NK-92 (cell line): ENCODE results near the gene PGAP2.
"Not testable (repeated sequence)": the region's sequence is repeated elsewhere in the genome, so short reads cannot be mapped to it uniquely, and the experiment has no call there.

Source experiments
- DNase-seq: peaks from one replicate; lab custom pipeline; 2025; ENCODE audit not compliant: unreplicated experiment; lab: John Stamatoyannopoulos, UW

PGAP2 gene

DNA sequence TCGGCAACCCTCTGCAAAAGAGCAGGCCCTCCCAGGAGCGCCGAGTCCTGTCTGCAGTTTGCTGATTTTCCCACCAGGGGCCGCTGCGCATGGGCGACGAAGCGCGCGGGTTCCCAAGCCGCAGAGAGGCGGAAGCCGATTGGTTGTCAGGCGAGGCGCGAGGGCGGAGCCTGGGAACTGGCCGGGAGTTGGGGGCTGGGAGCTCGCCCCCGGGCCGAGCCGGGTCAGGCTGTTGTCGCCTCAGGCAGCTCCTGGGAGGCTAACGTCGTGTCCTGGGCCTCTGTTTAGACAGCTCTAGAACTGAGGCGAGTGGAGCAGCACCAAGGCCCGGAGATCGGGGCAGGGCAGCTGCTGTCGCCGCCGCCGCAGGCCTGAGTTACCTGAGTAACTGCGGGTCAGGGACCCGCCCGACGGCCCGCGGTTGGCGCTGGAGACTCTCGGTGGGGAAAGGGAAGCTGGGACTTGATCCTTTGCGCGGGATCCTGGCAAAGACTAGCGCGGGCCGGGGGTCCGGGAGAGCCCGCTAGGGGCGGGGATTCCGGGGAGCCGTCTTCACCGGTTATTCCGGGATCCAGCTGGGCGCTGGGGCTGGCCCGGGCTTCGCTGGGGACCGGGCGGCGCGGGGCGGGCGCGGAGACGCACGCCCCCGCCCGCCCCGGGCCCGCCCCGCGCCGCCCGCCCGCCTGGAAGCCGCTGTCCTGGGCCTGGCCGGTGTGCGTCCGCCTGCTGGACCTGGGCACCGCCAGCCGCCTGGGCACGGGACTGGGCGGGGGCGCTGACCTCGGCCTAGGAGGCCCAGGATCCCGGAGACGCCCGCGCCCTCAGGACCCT is 46.8 kb downstream of the PGAP2 start, which contains the start of gene STIM1:
Gene STIM1 (plus strand): TSS at position 688 of the 831 bp plus-strand sequence. CDS start 607 bp downstream, outside the sequence.
- DNase-seq, result peak; percentile 79

DNA sequence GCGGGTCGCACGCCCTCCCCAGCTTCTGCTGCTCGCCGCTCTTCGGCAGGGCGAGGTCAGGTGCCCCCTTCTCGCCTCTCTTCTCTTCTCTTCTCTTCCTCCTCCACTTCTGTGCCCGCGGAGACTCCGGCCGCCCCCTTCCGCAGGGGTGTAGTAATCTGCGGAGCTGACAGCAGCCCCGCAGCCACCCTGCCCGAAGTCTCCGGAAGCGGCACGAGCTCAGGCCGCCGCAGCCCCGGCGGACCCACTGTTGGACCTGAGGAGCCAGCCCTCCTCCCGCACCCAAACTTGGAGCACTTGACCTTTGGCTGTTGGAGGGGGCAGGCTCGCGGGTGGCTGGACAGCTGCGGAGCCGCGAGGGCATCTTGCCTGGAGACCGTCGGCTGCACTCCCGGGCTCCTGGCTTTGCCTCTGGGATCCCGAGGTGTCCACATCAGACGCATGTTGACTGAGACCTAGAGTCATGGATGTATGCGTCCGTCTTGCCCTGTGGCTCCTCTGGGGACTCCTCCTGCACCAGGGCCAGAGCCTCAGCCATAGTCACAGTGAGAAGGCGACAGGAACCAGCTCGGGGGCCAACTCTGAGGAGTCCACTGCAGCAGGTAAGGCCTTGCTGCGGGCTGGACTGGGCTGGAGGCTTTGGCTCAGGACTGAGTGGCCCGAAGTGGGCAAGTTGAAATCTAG is 47.6 kb downstream of the PGAP2 start:
- DNase-seq, result no peak

DNA sequence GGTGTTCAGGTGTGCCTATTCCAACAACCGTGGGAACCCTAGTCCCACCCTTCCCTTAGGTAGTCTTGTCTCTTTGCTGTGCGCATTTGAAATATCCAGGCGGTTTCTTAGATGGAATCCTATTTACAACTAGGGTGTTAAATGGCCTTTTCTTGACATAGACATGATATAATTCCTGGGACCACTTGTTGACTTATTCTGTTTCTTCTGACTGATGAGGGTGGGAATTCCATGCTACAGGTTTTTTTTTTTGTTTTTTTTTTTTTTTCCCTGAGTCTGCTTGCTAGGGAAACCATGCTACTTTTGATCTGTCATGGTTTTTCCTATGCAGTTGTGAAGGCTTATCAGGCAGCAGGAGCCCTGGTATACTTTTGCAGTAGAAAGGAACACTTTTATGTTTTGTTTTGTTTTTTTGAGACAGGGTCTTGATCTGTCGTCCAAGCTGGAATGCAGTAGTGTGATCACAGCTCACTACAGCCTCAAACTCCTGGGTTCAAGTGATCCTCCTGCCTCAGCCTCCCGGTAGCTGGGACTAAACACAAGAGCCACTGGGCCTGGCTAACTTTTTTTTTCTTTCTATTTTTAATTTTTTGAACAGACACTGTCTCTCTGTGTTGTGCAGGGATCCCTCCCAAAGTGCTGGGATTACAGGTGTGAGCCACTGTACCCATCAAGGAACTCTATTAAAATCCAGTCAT is 48.6 kb downstream of the PGAP2 start:
- no peak for DNase-seq

DNA sequence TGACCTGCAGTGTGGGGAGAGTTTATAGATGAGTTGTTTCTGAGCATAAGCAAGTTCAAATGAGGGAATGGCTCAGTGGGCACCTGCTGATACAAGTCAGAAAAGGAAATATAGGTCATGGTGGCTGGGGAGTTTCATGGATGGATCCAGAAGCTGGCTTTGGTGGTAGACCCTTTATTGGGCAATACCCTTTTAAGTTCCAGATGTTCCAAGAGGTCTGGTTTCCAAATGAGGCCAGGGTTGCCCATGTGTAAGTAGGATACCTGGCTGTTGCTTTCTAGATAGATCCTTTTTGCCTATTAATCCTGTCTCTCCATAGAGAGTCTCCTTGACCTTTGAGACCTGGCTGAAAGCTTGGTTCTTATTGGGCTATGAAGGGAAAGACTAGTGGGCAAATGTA is 49.3 kb downstream of the PGAP2 start:
- no peak for DNase-seq

DNA sequence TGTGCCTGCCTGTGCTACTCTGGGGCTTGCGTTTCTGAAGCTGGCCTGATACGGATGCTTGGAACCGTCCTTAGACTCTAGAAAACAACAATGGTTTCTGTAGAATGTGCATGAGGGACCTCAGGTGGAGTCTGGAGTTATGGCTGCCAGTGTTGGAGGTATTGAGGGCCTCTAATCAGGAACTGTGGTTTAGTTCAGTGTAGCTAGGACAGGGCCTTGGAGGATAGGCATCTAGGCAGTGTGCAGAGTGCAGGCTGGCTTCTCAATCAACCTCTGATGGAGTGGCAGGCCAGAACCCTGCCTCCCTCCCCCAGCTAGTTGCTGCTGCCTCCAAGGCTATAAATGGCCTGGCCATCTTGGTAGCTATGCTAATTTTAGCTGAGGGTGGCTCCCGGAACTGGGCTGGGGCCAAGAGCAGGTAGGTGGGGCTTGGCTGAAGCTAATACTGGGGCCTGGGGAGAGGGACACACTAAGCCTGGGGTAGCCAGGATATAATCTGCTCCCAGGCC is 51.1 kb downstream of the PGAP2 start:
- no peak for DNase-seq

DNA sequence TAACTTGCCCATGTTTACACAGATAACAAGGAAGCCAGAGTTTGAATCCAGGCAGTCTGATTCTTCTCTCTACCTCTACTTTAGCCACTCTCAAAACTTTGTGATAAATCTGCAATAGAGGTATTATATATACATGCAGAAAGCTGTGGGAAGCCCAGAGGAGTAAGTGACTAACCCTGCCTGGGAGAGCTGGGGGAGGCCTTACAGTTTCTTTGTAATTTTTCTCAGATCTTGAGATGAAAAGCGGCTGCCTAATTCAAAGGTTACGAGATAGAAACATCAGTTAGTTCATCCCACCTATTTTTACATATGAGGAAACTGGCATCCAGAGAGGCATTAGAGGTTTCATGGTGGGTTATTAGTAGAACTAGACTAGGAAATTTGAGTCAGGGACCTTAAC is 52.0 kb downstream of the PGAP2 start:
- DNase-seq, result no peak

DNA sequence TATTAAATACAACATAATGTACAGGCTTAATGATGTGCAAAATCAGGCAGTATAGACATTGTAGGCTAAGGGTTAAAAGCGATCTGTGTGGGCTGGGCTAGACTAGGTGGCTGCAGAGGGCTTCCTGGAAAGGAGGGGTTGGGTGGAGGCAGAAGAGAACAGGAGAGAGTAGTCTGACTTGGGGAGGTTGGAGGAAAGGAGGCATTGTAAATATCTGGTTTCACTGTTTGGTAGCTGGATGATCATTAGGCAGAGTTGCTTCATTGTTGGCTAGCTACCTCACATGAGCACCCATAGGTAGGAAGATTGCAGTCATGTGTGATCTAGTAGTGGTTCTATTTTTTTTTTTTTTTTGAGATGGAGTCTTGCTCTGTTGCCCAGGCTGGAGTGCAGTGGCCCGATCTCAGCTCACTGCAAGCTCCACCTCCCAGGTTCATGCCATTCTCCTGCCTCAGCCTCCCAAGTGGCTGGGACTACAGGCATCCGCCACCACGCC is 52.6 kb downstream of the PGAP2 start:
- not testable (repeated sequence) for DNase-seq

DNA sequence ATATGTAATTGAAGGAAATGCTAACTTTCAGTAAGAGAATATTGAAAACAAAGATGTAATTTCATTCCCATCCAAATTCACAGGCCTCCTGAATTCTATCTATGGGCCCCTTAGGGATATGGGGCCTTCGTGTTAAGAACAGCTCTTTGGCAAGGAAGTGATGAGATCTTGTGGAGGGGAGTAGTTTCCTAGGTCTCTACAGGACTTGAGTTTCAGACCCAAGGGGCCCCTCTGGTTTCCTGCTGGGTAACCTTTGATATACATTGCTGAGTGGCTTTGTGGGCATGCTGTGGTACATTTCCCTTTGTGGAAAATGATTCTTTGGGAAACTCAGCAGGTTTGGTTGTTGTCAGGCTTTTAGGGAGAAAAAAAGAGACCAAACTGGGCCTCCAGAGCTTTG is 53.3 kb downstream of the PGAP2 start:
- DNase-seq, result no peak

DNA sequence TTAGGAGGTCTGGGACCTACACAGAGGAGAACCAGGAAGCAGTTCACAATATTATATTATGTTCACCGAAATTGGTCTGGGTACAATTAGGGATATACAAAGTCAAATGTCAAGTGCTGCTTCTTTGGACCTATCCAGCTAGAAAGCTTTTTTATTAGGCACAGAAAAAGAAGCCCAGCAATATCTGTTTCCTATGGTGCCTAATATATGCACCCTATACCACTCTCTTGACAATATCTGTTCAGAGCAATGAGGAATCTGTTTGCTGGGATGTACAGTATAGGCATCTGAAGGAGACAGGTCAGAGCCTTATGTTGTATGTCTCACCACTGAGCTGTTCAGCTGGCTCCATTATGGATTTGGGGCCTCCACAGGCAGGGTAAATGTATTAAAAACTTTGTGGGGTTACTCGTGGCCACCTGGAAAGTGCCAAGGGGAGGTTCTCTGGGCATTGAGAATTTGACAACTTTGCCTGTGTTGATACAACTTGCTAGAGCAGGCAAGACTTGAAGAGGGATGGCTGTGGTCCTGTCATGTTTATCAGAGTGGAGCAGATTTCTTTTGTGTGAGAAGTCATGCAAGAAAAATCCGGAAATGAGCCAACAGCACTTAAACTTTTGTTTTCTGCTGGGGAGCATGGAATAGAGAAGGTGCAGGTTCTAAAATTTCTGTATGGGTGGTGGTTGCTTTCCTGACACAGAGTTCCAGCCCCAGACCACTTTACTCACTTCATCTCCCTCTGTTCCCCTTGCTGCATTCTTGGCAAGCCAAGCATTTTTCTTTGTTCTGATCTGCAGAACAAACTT is 57.2 kb downstream of the PGAP2 start:
- DNase-seq, result no peak

DNA sequence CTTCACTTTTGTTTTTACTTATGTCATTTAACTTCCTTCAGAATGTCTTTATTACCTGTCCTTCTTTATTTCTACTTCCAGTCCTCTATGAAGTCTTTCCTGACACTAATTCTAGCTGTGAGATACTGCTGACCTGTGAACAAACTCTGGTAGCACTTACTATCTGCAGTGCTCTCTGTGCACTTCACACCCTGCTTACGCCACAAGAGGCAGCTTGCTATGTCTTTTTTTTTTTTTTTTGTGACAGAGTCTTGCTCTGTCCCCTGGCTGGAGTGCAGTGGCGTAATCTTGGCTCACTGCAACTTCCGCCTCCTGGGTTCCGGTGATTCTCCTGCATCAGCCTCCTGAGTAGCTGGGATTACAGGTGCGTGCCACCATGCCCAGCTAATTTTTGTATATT is 57.8 kb downstream of the PGAP2 start:
- DNase-seq, result no peak

DNA sequence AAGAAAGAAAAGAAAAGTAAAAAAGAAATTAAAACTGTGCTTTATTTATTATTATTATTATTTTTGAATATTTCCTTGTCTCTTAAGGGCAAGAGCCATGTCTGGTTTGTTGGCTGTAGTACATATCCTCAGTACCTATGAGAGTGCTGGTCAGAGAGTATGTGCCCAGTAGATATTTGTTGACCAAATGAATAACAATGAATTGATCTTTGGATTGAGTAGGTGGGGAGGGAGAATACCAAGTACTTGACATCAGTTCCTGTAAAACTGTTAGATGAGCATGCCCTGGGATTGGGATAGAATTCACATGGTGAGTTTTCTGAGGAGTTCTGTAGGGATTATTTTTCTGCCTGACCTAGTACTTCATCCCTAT is 58.5 kb downstream of the PGAP2 start:
- no peak for DNase-seq

DNA sequence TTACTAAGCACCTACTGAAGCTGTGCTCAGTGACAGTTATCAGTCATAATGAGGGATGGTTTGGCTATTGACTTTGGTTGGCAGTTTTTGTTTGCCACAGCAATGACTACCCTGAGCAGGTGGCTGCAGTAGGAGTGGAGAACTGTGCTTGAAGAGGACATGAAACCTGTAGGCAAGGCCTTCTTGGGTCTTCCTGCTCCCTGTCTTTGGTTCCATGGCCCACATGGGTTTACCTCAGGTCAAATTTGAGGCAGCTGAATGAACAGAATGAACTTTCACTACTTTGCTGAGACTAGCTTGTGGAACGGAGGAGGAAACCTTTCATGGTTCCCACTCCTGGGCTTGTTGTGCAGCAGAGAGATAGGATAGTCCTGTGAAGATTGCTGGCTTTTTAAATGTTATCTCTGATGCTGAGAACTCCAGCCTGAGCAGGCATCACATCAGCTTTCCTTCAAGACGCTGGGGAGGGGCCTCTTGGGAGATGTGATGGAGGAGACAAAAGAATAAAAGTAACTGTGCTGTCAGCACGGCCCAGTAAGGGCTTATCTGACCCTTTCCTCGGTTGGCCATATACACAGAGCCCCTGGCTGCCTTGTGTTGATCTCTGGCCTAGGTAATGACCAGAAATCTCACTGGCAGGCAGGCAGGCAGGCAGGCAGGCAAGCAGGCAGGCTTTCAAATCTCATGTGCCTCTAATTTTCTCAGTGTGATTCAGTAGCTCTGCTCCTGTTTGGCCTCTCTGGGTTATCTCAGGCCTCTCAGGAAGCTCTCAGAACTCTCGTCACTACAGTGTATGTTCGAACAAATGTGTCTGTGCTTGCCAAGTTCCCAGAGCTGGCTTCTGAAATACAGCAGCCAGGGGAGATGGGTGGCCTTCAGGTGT is 59.1 kb downstream of the PGAP2 start:
- no peak for DNase-seq

DNA sequence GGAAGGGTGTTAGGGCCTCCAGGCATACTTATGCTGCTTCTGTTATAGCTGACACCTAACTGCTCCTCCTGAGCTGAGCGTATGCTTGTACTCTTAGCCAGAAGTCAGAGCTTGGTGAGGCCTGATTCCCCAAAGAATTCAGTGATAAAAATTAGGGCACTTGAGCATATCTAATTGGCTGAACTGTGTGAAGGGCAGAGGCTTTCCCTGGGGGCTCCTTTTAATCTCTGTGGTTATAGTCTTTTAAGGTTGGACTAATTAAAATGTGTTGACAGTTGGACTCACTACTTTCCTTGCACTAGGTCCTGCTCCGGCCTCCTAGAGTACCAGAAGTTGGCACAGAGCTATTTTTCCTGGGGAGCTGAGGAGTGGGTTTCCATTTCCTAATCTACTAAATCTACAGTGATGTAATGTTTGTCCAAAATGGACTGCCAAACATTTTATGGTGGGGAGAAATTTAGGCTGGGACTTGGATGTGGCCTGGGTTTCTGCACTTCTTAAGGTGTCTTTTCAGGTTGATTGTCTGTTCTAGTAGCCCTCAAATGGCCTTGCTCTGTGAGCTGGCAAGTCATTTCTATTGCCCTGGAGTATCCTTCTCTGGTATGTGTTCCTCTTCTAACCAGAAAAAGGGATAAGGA is 65.5 kb downstream of the PGAP2 start:
- no peak for DNase-seq
